ENCODE measurements around the gene PIEZO2. TPM values are rescaled to one million over a fixed set of nuclear protein-coding genes. Genes with fewer than 3 reads are reported as not detected.
"Not testable (repeated sequence)": the region's sequence is repeated elsewhere in the genome, so short reads cannot be mapped to it uniquely, and the experiment has no call there.

The PIEZO2 gene
- total RNA-seq, 2 experiments from 2014 or later = not detected

- Histone ChIP-seq H3K27ac (ENCODE audit: low read depth in 1 of 2, low read length in 2 of 2) (no peak overlapping the region), H3K36me3 (ENCODE audit: insufficient read depth, low read length) (no peaks in the 10 kb centered on the region), H3K27me3 (ENCODE audit: control insufficient read depth in 1 of 2, insufficient read depth in 2 of 2, low read length in 2 of 2) (no peaks in the 10 kb centered on the region), H3K4me1 (ENCODE audit: insufficient read depth, low read length) (no peaks in the 10 kb centered on the region), H3K4me3 (ENCODE audit: low read length) (no peak overlapping the region), H3K9me3 (ENCODE audit: control insufficient read depth in 1 of 2, insufficient read depth in 1 of 2, low read length in 2 of 2) (peaks cover 0 to 7% of the 10 kb centered on the region in 2 experiments)
- DNase-seq = no peak
- ATAC-seq (ENCODE audit: poor library complexity) = no peak
- Mint-ChIP-seq H3K4me1 (ENCODE audit: low read depth) (no peaks in the 10 kb centered on the region), H3K27me3 (no peaks in the 10 kb centered on the region), H3K4me3 (no peak overlapping the region), H3K9me3 (no peaks in the 10 kb centered on the region), H3K27ac (no peak overlapping the region), H3K36me3 (ENCODE audit: low read depth) (no peaks in the 10 kb centered on the region)
- TF ChIP-seq CTCF (IDR thresholded peaks at IDR 0.05) = no peak
- intact Hi-C loops (cut with DNase I, micrococcal nuclease) = loop anchor here in 1 of 2 experiments (10.0 kb wide), 1 partner anchor 55 kb away; no protein-coding TSS in a partner anchor
- POLR2A ChIA-PET = no interaction called here
- CTCF ChIA-PET = no interaction called here
Measured at GRCh38 chr18:10919851-10920250, 229.5 kb downstream of the PIEZO2 start.

- DNase-seq = no peak
- Histone ChIP-seq H3K9me3 (ENCODE audit: control insufficient read depth in 1 of 2, insufficient read depth in 1 of 2, low read length in 2 of 2) (peaks cover 0 to 7% of the 10 kb centered on the region in 2 experiments), H3K27ac (ENCODE audit: low read depth in 1 of 2, low read length in 2 of 2) (no peak overlapping the region), H3K36me3 (ENCODE audit: insufficient read depth, low read length) (no peaks in the 10 kb centered on the region), H3K4me1 (ENCODE audit: insufficient read depth, low read length) (no peaks in the 10 kb centered on the region), H3K27me3 (ENCODE audit: control insufficient read depth in 1 of 2, insufficient read depth in 2 of 2, low read length in 2 of 2) (no peaks in the 10 kb centered on the region), H3K4me3 (ENCODE audit: low read length) (no peak overlapping the region)
- ChIA-PET CTCF (no interaction called here), POLR2A (no interaction called here)
- no peak overlapping the region for H3K27ac Mint-ChIP-seq
- H3K27me3 Mint-ChIP-seq = no peaks in the 10 kb centered on the region
- no peaks in the 10 kb centered on the region for H3K4me1 Mint-ChIP-seq (ENCODE audit: low read depth)
- H3K36me3 Mint-ChIP-seq (ENCODE audit: low read depth) = no peaks in the 10 kb centered on the region
- no peak for TF ChIP-seq CTCF (IDR thresholded peaks at IDR 0.05)
- H3K4me3 Mint-ChIP-seq = no peak overlapping the region
- intact Hi-C loops (cut with DNase I, micrococcal nuclease) = no loop called here
- no peak for ATAC-seq (ENCODE audit: poor library complexity)
- no peaks in the 10 kb centered on the region for H3K9me3 Mint-ChIP-seq
Measured at GRCh38 chr18:10916865-10917264, 232.5 kb downstream of the PIEZO2 start.

- H3K4me1 Mint-ChIP-seq (ENCODE audit: low read depth) = no peaks in the 10 kb centered on the region
- Histone ChIP-seq H3K4me3 (ENCODE audit: low read length) (no peak overlapping the region), H3K36me3 (ENCODE audit: insufficient read depth, low read length) (no peaks in the 10 kb centered on the region), H3K4me1 (ENCODE audit: insufficient read depth, low read length) (no peaks in the 10 kb centered on the region), H3K27me3 (ENCODE audit: control insufficient read depth in 1 of 2, insufficient read depth in 2 of 2, low read length in 2 of 2) (no peaks in the 10 kb centered on the region), H3K9me3 (ENCODE audit: control insufficient read depth in 1 of 2, insufficient read depth in 1 of 2, low read length in 2 of 2) (peaks cover 0 to 7% of the 10 kb centered on the region in 2 experiments), H3K27ac (ENCODE audit: low read depth in 1 of 2, low read length in 2 of 2) (no peak overlapping the region)
- no peak for ATAC-seq (ENCODE audit: poor library complexity)
- TF ChIP-seq CTCF (IDR thresholded peaks at IDR 0.05) = no peak
- CTCF ChIA-PET = no interaction called here
- DNase-seq = no peak
- intact Hi-C loops (cut with DNase I, micrococcal nuclease) = no loop called here
- no peaks in the 10 kb centered on the region for H3K36me3 Mint-ChIP-seq (ENCODE audit: low read depth)
- no peaks in the 10 kb centered on the region for H3K9me3 Mint-ChIP-seq
- no peak overlapping the region for H3K4me3 Mint-ChIP-seq
- H3K27ac Mint-ChIP-seq = no peak overlapping the region
- POLR2A ChIA-PET = no interaction called here
- H3K27me3 Mint-ChIP-seq = no peaks in the 10 kb centered on the region
Measured at GRCh38 chr18:10916387-10916786, 233.0 kb downstream of the PIEZO2 start.

GRCh38 chr18:10915748-10916147 is 233.6 kb downstream of the PIEZO2 start:
- DNase-seq; CTCF ChIA-PET; H3K36me3 ChIP-seq (ENCODE audit: insufficient read depth, low read length): not testable (repeated sequence)

GRCh38 chr18:10914610-10915009 is 234.8 kb downstream of the PIEZO2 start:
- H3K4me1 Mint-ChIP-seq (ENCODE audit: low read depth); H3K27me3 ChIP-seq (ENCODE audit: control insufficient read depth in 1 of 2, insufficient read depth in 2 of 2, low read length in 2 of 2); H3K4me3 ChIP-seq (ENCODE audit: low read length); H3K9me3 ChIP-seq (ENCODE audit: control insufficient read depth in 1 of 2, insufficient read depth in 1 of 2, low read length in 2 of 2); H3K4me1 ChIP-seq (ENCODE audit: insufficient read depth, low read length); H3K27ac Mint-ChIP-seq; H3K9me3 Mint-ChIP-seq; POLR2A ChIA-PET; DNase-seq; H3K27me3 Mint-ChIP-seq; CTCF ChIA-PET; H3K4me3 Mint-ChIP-seq; H3K27ac ChIP-seq (ENCODE audit: low read depth in 1 of 2, low read length in 2 of 2); ATAC-seq (ENCODE audit: poor library complexity); H3K36me3 ChIP-seq (ENCODE audit: insufficient read depth, low read length); H3K36me3 Mint-ChIP-seq (ENCODE audit: low read depth); intact Hi-C loops (cut with DNase I, micrococcal nuclease): not testable (repeated sequence)

More at GRCh38 chr18:10915748-10916147, 233.6 kb downstream of the PIEZO2 start:
- H3K27ac ChIP-seq (ENCODE audit: low read depth in 1 of 2, low read length in 2 of 2); POLR2A ChIA-PET; H3K4me3 Mint-ChIP-seq; H3K4me3 ChIP-seq (ENCODE audit: low read length); ATAC-seq (ENCODE audit: poor library complexity); H3K27me3 Mint-ChIP-seq; H3K27me3 ChIP-seq (ENCODE audit: control insufficient read depth in 1 of 2, insufficient read depth in 2 of 2, low read length in 2 of 2); H3K4me1 Mint-ChIP-seq (ENCODE audit: low read depth); H3K36me3 Mint-ChIP-seq (ENCODE audit: low read depth); H3K9me3 Mint-ChIP-seq; intact Hi-C loops (cut with DNase I, micrococcal nuclease); H3K27ac Mint-ChIP-seq; H3K9me3 ChIP-seq (ENCODE audit: control insufficient read depth in 1 of 2, insufficient read depth in 1 of 2, low read length in 2 of 2); H3K4me1 ChIP-seq (ENCODE audit: insufficient read depth, low read length): not testable (repeated sequence)

Data from CD4-positive, alpha-beta T cell (primary cell).